Ovary (tissue), 3 donors: ENCODE results near the gene NPRL2.

Experiments
- POLR2A ChIP-seq: fragments of 450-650 bp; IDR thresholded peaks from one replicate; pipeline ENCODE4 v1.6.1; 2017; ENCODE audit warnings: antibody characterized with exemption, mild to moderate bottlenecking, moderate library complexity
- TF ChIP-seq, protein P1 (sequence below), 3 donors: fragments of 450-650 bp in 2 of 3; fragments of 200-600 bp in 1 of 3; IDR thresholded peaks; one replicate each; pipeline versions ENCODE4 v1.5.1 to v1.8.0; 2016 to 2022; ENCODE audit warnings: antibody characterized with exemption in 3 of 3, mild to moderate bottlenecking in 1 of 3
- donor health status: DM: no; HTN: no; CAD: no.

DNA sequence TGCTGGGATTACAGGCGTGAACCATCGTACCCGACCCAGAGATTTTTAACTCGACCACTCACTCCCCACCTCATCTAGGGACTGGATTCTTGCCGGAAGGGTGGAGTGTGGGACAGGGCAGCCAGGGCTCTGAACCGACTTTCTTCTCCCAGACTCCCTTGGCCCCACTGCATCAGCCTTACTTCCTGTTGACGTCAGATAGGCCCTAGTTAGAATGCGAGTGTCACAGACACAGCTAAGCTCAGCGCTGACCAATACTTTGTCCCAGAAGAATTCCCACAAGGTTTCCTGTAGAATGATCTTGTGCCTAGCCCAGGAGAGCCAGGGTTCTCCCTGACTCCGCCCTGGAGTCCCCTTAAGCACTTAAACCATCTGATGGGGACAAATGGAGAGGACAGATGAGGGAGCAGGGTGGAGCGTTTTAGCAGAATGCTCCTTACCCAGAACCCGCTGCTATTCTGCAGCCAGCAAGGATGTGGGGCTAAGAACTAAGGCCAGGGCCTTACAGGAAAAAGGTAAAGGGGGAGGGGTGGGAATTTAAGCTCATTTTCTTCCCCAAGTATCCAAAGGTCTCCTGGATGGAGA, 16.7 kb downstream of the NPRL2 start:
- TF ChIP-seq, protein P1, sequence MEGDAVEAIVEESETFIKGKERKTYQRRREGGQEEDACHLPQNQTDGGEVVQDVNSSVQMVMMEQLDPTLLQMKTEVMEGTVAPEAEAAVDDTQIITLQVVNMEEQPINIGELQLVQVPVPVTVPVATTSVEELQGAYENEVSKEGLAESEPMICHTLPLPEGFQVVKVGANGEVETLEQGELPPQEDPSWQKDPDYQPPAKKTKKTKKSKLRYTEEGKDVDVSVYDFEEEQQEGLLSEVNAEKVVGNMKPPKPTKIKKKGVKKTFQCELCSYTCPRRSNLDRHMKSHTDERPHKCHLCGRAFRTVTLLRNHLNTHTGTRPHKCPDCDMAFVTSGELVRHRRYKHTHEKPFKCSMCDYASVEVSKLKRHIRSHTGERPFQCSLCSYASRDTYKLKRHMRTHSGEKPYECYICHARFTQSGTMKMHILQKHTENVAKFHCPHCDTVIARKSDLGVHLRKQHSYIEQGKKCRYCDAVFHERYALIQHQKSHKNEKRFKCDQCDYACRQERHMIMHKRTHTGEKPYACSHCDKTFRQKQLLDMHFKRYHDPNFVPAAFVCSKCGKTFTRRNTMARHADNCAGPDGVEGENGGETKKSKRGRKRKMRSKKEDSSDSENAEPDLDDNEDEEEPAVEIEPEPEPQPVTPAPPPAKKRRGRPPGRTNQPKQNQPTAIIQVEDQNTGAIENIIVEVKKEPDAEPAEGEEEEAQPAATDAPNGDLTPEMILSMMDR (IDR thresholded peaks at IDR 0.05) = no peak
- no peak for TF ChIP-seq POLR2A
